Measurements from ENCODE around the gene IMMP2L.

DNA sequence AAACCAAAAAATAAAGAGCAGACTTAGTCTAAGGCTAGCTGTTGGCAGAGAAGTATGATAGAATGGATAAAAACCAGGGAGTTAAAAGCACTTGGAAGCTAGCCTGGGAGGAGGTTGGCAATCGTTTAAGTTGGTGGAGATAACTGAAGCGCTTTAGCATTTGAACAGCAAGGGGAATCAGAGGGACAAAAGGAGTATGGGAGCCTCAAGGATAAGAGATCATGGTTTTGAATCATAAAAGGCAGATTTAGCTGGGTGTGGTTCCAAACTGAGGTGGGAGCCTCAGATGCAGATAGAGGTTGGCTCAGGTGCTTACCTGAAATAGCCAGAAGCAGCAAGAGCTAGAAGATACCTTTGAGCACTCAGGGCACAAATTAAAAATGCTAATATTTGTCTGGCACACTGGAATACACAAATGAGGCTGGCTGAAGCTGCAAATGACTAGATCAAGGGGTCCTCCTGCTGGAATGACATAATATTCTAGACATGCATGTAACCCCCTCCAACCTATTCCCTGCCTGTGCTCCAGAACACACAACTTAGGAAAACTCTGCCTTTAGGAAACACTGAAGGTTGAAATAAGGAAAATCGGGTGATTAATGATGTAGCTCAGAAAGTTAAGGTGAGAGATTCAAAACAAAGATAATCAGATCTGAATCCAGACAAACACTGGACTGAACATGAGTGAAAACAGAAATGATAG is 843.6 kb downstream of the IMMP2L start:
- TF ChIP-seq, protein P1, sequence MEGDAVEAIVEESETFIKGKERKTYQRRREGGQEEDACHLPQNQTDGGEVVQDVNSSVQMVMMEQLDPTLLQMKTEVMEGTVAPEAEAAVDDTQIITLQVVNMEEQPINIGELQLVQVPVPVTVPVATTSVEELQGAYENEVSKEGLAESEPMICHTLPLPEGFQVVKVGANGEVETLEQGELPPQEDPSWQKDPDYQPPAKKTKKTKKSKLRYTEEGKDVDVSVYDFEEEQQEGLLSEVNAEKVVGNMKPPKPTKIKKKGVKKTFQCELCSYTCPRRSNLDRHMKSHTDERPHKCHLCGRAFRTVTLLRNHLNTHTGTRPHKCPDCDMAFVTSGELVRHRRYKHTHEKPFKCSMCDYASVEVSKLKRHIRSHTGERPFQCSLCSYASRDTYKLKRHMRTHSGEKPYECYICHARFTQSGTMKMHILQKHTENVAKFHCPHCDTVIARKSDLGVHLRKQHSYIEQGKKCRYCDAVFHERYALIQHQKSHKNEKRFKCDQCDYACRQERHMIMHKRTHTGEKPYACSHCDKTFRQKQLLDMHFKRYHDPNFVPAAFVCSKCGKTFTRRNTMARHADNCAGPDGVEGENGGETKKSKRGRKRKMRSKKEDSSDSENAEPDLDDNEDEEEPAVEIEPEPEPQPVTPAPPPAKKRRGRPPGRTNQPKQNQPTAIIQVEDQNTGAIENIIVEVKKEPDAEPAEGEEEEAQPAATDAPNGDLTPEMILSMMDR (conservative IDR thresholded peaks at IDR 0.05; ENCODE audit: low read depth, low read length), result no peak
- no peak for TF ChIP-seq EZH2 (IDR thresholded peaks at IDR 0.05; ENCODE audit: low read length, unreplicated experiment)
